Fibroblast of lung (primary cell): ENCODE data around the gene UBE2S.

Experiments used
- EZH2 ChIP-seq: IDR thresholded peaks from 2 replicates; pipeline ENCODE4 v1.5.1; 2012; ENCODE audit warnings: low read length, control low read depth, mild to moderate bottlenecking; ENCODE audit errors: missing control alignments
- TF ChIP-seq, protein P1 (sequence below), 2 donors: IDR thresholded peaks in 1 of 2; conservative IDR thresholded peaks in 1 of 2; 1 replicate in 1 of 2; 2 replicates in 1 of 2; pipeline ENCODE4 v1.5.1; 2011 to 2012; ENCODE audit warnings: low read length in 2 of 2, control low read depth in 1 of 2, inconsistent platforms in 1 of 2, low read depth in 1 of 2, mild to moderate bottlenecking in 1 of 2

DNA sequence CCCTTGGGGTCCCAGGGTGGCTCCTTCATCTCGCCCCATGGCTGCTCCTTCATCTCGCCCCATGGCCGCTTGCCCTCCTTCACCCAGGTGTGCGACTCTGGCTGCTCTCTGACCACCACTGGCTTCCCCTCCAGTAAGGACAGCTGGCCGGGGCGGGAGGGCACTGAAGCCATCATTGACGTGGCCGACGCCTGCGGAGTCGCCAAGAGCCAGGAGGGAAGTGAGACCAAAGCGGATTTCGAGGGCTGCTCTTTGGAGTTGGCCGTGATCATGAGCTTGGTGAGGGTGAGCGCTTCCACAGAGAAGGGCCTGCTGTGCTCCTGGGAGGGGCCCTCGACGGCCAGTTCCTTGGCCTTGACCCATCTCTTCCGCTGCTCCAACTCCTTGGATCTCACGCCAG lies 49.1 kb downstream of the UBE2S start:
- no peak for TF ChIP-seq EZH2
- TF ChIP-seq, protein P1, sequence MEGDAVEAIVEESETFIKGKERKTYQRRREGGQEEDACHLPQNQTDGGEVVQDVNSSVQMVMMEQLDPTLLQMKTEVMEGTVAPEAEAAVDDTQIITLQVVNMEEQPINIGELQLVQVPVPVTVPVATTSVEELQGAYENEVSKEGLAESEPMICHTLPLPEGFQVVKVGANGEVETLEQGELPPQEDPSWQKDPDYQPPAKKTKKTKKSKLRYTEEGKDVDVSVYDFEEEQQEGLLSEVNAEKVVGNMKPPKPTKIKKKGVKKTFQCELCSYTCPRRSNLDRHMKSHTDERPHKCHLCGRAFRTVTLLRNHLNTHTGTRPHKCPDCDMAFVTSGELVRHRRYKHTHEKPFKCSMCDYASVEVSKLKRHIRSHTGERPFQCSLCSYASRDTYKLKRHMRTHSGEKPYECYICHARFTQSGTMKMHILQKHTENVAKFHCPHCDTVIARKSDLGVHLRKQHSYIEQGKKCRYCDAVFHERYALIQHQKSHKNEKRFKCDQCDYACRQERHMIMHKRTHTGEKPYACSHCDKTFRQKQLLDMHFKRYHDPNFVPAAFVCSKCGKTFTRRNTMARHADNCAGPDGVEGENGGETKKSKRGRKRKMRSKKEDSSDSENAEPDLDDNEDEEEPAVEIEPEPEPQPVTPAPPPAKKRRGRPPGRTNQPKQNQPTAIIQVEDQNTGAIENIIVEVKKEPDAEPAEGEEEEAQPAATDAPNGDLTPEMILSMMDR (conservative IDR thresholded peaks at IDR 0.05 in 1 of 2, IDR thresholded peaks at IDR 0.05 in 1 of 2; ENCODE audit: low read depth in 1 of 2, low read length in 2 of 2) = no peak
